Caco-2 (cell line): Measurements from ENCODE around the gene FRG2C. TPM values are rescaled to one million over a fixed set of nuclear protein-coding genes. Genes with fewer than 3 reads are reported as not detected.
"Not testable (repeated sequence)": the region's sequence is repeated elsewhere in the genome, so short reads cannot be mapped to it uniquely, and the experiment has no call there.

ENCODE experiments used
- BruUV-seq: library from RNA; stranded (reverse); fragments of 400-500 nt; replicated peaks from 2 replicates; lab custom pipeline; 2021; lab: Mats Ljungman, UMichigan
- CTCF ChIA-PET: fragments of 300-600 bp; sonication (Branson Sonifier 250); formaldehyde crosslinking; loops from one replicate; lab custom pipeline; 2022; ENCODE audit warnings: antibody characterized with exemption; lab: Charles Lee
- POLR2A ChIA-PET: fragments of 300-600 bp; sonication (Branson Sonifier 250); formaldehyde crosslinking; loops from one replicate; lab custom pipeline; 2022; ENCODE audit warnings: antibody characterized with exemption; lab: Charles Lee
- DNase-seq, 2 experiments: peaks; one replicate each; pipeline versions ENCODE4 v3.0.0 to v3.0.0-alpha.2; 2020 to 2022
- H3K27me3 ChIP-seq: replicated peaks from 2 replicates; pipeline ENCODE4 v1.6.0; 2011; ENCODE audit warnings: low read length; ENCODE audit not compliant: control insufficient read depth, insufficient read depth
- H3K36me3 ChIP-seq: 2 replicates; pipeline ENCODE4 v1.5.1; 2011; ENCODE audit warnings: low read length; ENCODE audit not compliant: control insufficient read depth, insufficient read depth
- H3K4me1 ChIP-seq: fragments of 250-450 bp; sonication (Bioruptor Pico); 2 replicates; pipeline ENCODE4 v1.5.1; 2020; ENCODE audit warnings: mild to moderate bottlenecking
- H3K4me3 ChIP-seq: 2 replicates; pipeline ENCODE4 v1.5.1; 2011; ENCODE audit warnings: low read depth, mild to moderate bottlenecking, control low read depth, low read length
- H3K9me3 ChIP-seq: fragments of 250-450 bp; sonication (Bioruptor Pico); 2 replicates; pipeline ENCODE4 v1.5.1; 2020; ENCODE audit warnings: mild to moderate bottlenecking, moderate library complexity
- H3K27ac Mint-ChIP-seq: one replicate; pipeline ENCODE4 v1.8.0; 2022; ENCODE audit warnings: mixed read lengths; ENCODE audit not compliant: unreplicated experiment
- H3K27me3 Mint-ChIP-seq: one replicate; pipeline ENCODE4 v1.8.0; 2022; ENCODE audit warnings: mixed read lengths; ENCODE audit not compliant: insufficient read depth, unreplicated experiment
- H3K36me3 Mint-ChIP-seq: one replicate; pipeline ENCODE4 v1.8.0; 2022; ENCODE audit warnings: mild to moderate bottlenecking, mixed read lengths; ENCODE audit not compliant: insufficient read depth, unreplicated experiment
- H3K4me1 Mint-ChIP-seq: one replicate; pipeline ENCODE4 v1.8.0; 2022; ENCODE audit warnings: low read depth, mixed read lengths; ENCODE audit not compliant: unreplicated experiment
- H3K4me3 Mint-ChIP-seq: one replicate; pipeline ENCODE4 v1.8.0; 2022; ENCODE audit warnings: mild to moderate bottlenecking, moderate library complexity, mixed read lengths; ENCODE audit not compliant: unreplicated experiment
- H3K9me3 Mint-ChIP-seq: one replicate; pipeline ENCODE4 v1.8.0; 2022; ENCODE audit warnings: mixed read lengths; ENCODE audit not compliant: unreplicated experiment
- CTCF ChIP-seq, 2 experiments: fragments of 200-600 bp in 1 of 2; IDR thresholded peaks; 1 replicate in 1 of 2; 2 replicates in 1 of 2; pipeline versions ENCODE4 v1.5.1 to v1.8.0; 2011 to 2022; ENCODE audit warnings: antibody characterized with exemption in 1 of 2, control low read depth in 1 of 2, inconsistent platforms in 1 of 2, low read depth in 1 of 2, low read length in 1 of 2, mild to moderate bottlenecking in 1 of 2, moderate library complexity in 1 of 2; ENCODE audit not compliant: insufficient read depth in 1 of 2, severe bottlenecking in 1 of 2, unreplicated experiment in 1 of 2
- intact Hi-C: fragments of 100-400 bp; cut with micrococcal nuclease; formaldehyde crosslinking; loops from one replicate; pipeline ENCODE4 v1.10.0; 2022; ENCODE audit not compliant: unreplicated experiment
- total RNA-seq: library from RNA; stranded (reverse); gene quantifications from 2 replicates; pipeline ENCODE4 v1.2.3, GENCODE V29; 2022

FRG2C gene
- total RNA-seq, 1 experiment from 2014 or later, result not detected

- H3K36me3 Mint-ChIP-seq, result no peaks in the 10 kb centered on the region
- ChIA-PET POLR2A (no interaction called here), CTCF (no interaction called here)
- no peak for DNase-seq
- no peaks in the 10 kb centered on the region for H3K4me1 Mint-ChIP-seq
- Histone ChIP-seq H3K4me1 (no peaks in the 10 kb centered on the region), H3K36me3 (no peaks in the 10 kb centered on the region), H3K4me3 (no peak overlapping the region), H3K27me3 (no peaks in the 10 kb centered on the region), H3K9me3 (no peaks in the 10 kb centered on the region)
- H3K9me3 Mint-ChIP-seq, result no peaks in the 10 kb centered on the region
- no TSS peak for BruUV-seq
- no peak overlapping the region for H3K4me3 Mint-ChIP-seq
- no peak for TF ChIP-seq CTCF (IDR thresholded peaks at IDR 0.05; ENCODE audit: insufficient read depth in 1 of 2, low read depth in 1 of 2, low read length in 1 of 2, severe bottlenecking in 1 of 2, unreplicated experiment in 1 of 2)
- intact Hi-C loops, result no loop called here
- no peaks in the 10 kb centered on the region for H3K27me3 Mint-ChIP-seq
- H3K27ac Mint-ChIP-seq, result no peak overlapping the region
Measured at GRCh38 chr3:75631541-75631940, 32.6 kb upstream of the FRG2C start.

GRCh38 chr3:75638947-75639346 lies 25.2 kb upstream of the FRG2C start:
- POLR2A ChIA-PET, H3K27me3 ChIP-seq, H3K4me3 Mint-ChIP-seq, H3K9me3 Mint-ChIP-seq, H3K4me1 Mint-ChIP-seq, H3K36me3 Mint-ChIP-seq, CTCF ChIA-PET, DNase-seq, H3K4me3 ChIP-seq, H3K36me3 ChIP-seq, BruUV-seq, intact Hi-C loops, H3K9me3 ChIP-seq, H3K27ac Mint-ChIP-seq, H3K27me3 Mint-ChIP-seq, H3K4me1 ChIP-seq: not testable (repeated sequence)

- H3K4me1 Mint-ChIP-seq, CTCF ChIA-PET, H3K4me3 ChIP-seq, H3K27ac Mint-ChIP-seq, H3K27me3 Mint-ChIP-seq, H3K27me3 ChIP-seq, POLR2A ChIA-PET, BruUV-seq, H3K36me3 ChIP-seq, H3K4me1 ChIP-seq, H3K4me3 Mint-ChIP-seq, intact Hi-C loops, DNase-seq, H3K9me3 Mint-ChIP-seq, H3K36me3 Mint-ChIP-seq, H3K9me3 ChIP-seq: not testable (repeated sequence)
Measured at GRCh38 chr3:75641107-75641517, 23.0 kb upstream of the FRG2C start.

- H3K4me3 ChIP-seq, POLR2A ChIA-PET: not testable (repeated sequence)
Measured at GRCh38 chr3:75643031-75643800, 20.9 kb upstream of the FRG2C start.

GRCh38 chr3:75645548-75645947 lies 18.6 kb upstream of the FRG2C start:
- H3K27me3 Mint-ChIP-seq, H3K4me1 Mint-ChIP-seq, H3K9me3 ChIP-seq, H3K9me3 Mint-ChIP-seq, CTCF ChIA-PET, H3K4me1 ChIP-seq, intact Hi-C loops, H3K27me3 ChIP-seq, DNase-seq, H3K27ac Mint-ChIP-seq, H3K36me3 ChIP-seq, H3K4me3 Mint-ChIP-seq, BruUV-seq, H3K4me3 ChIP-seq, POLR2A ChIA-PET, H3K36me3 Mint-ChIP-seq: not testable (repeated sequence)

More at GRCh38 chr3:75643031-75643800, 20.9 kb upstream of the FRG2C start:
- intact Hi-C loops, H3K27ac Mint-ChIP-seq, H3K36me3 Mint-ChIP-seq, H3K4me3 Mint-ChIP-seq, H3K9me3 Mint-ChIP-seq, H3K36me3 ChIP-seq, H3K4me1 ChIP-seq, H3K4me1 Mint-ChIP-seq, BruUV-seq, CTCF ChIA-PET, H3K9me3 ChIP-seq, H3K27me3 Mint-ChIP-seq, H3K27me3 ChIP-seq: not testable (repeated sequence)
- TF ChIP-seq CTCF (IDR thresholded peaks at IDR 0.05; ENCODE audit: insufficient read depth in 1 of 2, low read depth in 1 of 2, low read length in 1 of 2, severe bottlenecking in 1 of 2, unreplicated experiment in 1 of 2), result peak; percentile 42 to 49
- DNase-seq, result peak in 1 of 2 experiments; percentile 35
